CD8-positive, alpha-beta memory T cell (primary cell): ENCODE data around the gene CDYL. TPM values are rescaled to one million over a fixed set of nuclear protein-coding genes. Genes with fewer than 3 reads are reported as not detected.

Experiments used
- CTCF ChIA-PET: fragments of 350-600 bp; sonication (Branson Sonifier 250); formaldehyde crosslinking; loops from one replicate; lab custom pipeline; 2021; ENCODE audit warnings: antibody characterized with exemption; lab: Charles Lee
- POLR2A ChIA-PET: fragments of 350-600 bp; sonication (Branson Sonifier 250); formaldehyde crosslinking; loops from one replicate; lab custom pipeline; 2021; ENCODE audit warnings: antibody characterized with exemption; lab: Charles Lee
- DNase-seq, 5 donors: peaks; one replicate each; pipeline versions ENCODE4 v3.0.0 to v3.0.0-alpha.2; 2020 to 2022; ENCODE audit warnings: mixed read lengths in 1 of 5
- H3K27ac ChIP-seq: one replicate; pipeline ENCODE4 v1.7.0; 2013; ENCODE audit warnings: low read depth, mild to moderate bottlenecking, low read length, moderate library complexity
- H3K27me3 ChIP-seq: 2 replicates; pipeline ENCODE4 v1.7.0; 2013; ENCODE audit warnings: low read length, mild to moderate bottlenecking; ENCODE audit not compliant: insufficient read depth, poor library complexity, severe bottlenecking
- H3K36me3 ChIP-seq: 2 replicates; pipeline ENCODE4 v1.7.0; 2013; ENCODE audit warnings: mild to moderate bottlenecking, low read length, moderate library complexity; ENCODE audit not compliant: insufficient read depth
- H3K4me1 ChIP-seq: 2 replicates; pipeline ENCODE4 v1.7.0; 2013; ENCODE audit warnings: mild to moderate bottlenecking, low read length, moderate library complexity; ENCODE audit not compliant: insufficient read depth
- H3K4me3 ChIP-seq: 2 replicates; pipeline ENCODE4 v1.7.0; 2013; ENCODE audit warnings: mild to moderate bottlenecking, low read length
- H3K9me3 ChIP-seq: 2 replicates; pipeline ENCODE4 v1.7.0; 2013; ENCODE audit warnings: mild to moderate bottlenecking, low read length
- H3K27ac Mint-ChIP-seq, 8 donors: one replicate each; pipeline ENCODE4 v1.8.0; 2020 to 2021; ENCODE audit warnings: mixed read lengths in 8 of 8, mild to moderate bottlenecking in 6 of 8, inconsistent platforms in 3 of 8, moderate library complexity in 3 of 8
- H3K27me3 Mint-ChIP-seq, 2 donors: one replicate each; pipeline ENCODE4 v1.8.0; 2020 to 2021; ENCODE audit warnings: mixed read lengths in 2 of 2, mild to moderate bottlenecking in 1 of 2, moderate library complexity in 1 of 2
- H3K36me3 Mint-ChIP-seq, 3 donors: one replicate each; pipeline ENCODE4 v1.8.0; 2020 to 2021; ENCODE audit warnings: mixed read lengths in 3 of 3, inconsistent platforms in 1 of 3, mild to moderate bottlenecking in 1 of 3
- H3K4me1 Mint-ChIP-seq, 3 donors: one replicate each; pipeline ENCODE4 v1.8.0; 2020 to 2021; ENCODE audit warnings: mixed read lengths in 3 of 3, inconsistent platforms in 1 of 3, mild to moderate bottlenecking in 1 of 3
- H3K4me3 Mint-ChIP-seq, 7 donors: one replicate each; pipeline ENCODE4 v1.8.0; 2020 to 2021; ENCODE audit warnings: mixed read lengths in 7 of 7, mild to moderate bottlenecking in 6 of 7, moderate library complexity in 4 of 7, inconsistent platforms in 2 of 7
- H3K9me3 Mint-ChIP-seq, 5 donors: one replicate each; pipeline ENCODE4 v1.8.0; 2020 to 2022; ENCODE audit warnings: mixed read lengths in 5 of 5, mild to moderate bottlenecking in 3 of 5, moderate library complexity in 2 of 5, inconsistent platforms in 1 of 5
- polyA plus RNA-seq: library from polyadenylated mRNA; unstranded; fragments of 300-500 nt; fragmentation: Illumina TruSeq; gene quantifications from one replicate; pipeline ENCODE4 v1.2.3, GENCODE V29; 2021
- total RNA-seq, 2 experiments: library from RNA; stranded (reverse); gene quantifications; one replicate each; pipeline ENCODE4 v1.2.3, GENCODE V29; 2021

The CDYL gene
- total and polyA plus RNA-seq, 3 experiments from 2014 or later = 7.5 to 32.2 (median 31.7) TPM

GRCh38 chr6:4891141-4891540 is 114.9 kb downstream of the CDYL start:
- Histone ChIP-seq H3K27me3 (no peaks in the 10 kb centered on the region), H3K9me3 (no peaks in the 10 kb centered on the region), H3K4me3 (no peak overlapping the region), H3K27ac (no peak overlapping the region), H3K4me1 (no peaks in the 10 kb centered on the region), H3K36me3 (peaks cover 3% of the 10 kb centered on the region)
- ChIA-PET CTCF (no interaction called here), POLR2A (no interaction called here)
- H3K36me3 Mint-ChIP-seq = peaks cover under 1 to 44% (median 20%) of the 10 kb centered on the region in 3 donors
- H3K9me3 Mint-ChIP-seq = no peaks in the 10 kb centered on the region
- no peaks in the 10 kb centered on the region for H3K27me3 Mint-ChIP-seq
- no peak overlapping the region for H3K4me3 Mint-ChIP-seq
- H3K27ac Mint-ChIP-seq = peak overlapping the region in 1 of 8 donors; percentile 14
- peaks cover 29 to 45% (median 40%) of the 10 kb centered on the region in 3 donors for H3K4me1 Mint-ChIP-seq
- DNase-seq = no peak

- Histone ChIP-seq H3K27me3 (no peaks in the 10 kb centered on the region), H3K4me3 (no peak overlapping the region), H3K27ac (no peak overlapping the region), H3K36me3 (peaks cover 11% of the 10 kb centered on the region), H3K4me1 (no peaks in the 10 kb centered on the region), H3K9me3 (no peaks in the 10 kb centered on the region)
- no peak overlapping the region for H3K4me3 Mint-ChIP-seq
- no peaks in the 10 kb centered on the region for H3K27me3 Mint-ChIP-seq
- H3K4me1 Mint-ChIP-seq = peaks cover 18 to 27% (median 22%) of the 10 kb centered on the region in 3 donors
- peaks cover 10 to 60% (median 24%) of the 10 kb centered on the region in 3 donors for H3K36me3 Mint-ChIP-seq
- ChIA-PET CTCF (interaction anchor here (0.9 kb wide), 1 partner anchor 9 kb away, joined by 3 read pairs; no protein-coding TSS in a partner anchor), POLR2A (no interaction called here)
- no peak for DNase-seq
- peaks cover 0 to 1% (median 0%) of the 10 kb centered on the region in 5 donors for H3K9me3 Mint-ChIP-seq
- peak overlapping the region in 1 of 8 donors; percentile 71 for H3K27ac Mint-ChIP-seq
Observed at GRCh38 chr6:4892785-4893485, 116.7 kb downstream of the CDYL start.

GRCh38 chr6:4894049-4894448 is 117.8 kb downstream of the CDYL start:
- no peaks in the 10 kb centered on the region for H3K27me3 Mint-ChIP-seq
- H3K4me3 Mint-ChIP-seq = peak overlapping the region in 1 of 7 donors; percentile 54
- ChIA-PET CTCF (no interaction called here), POLR2A (no interaction called here)
- H3K4me1 Mint-ChIP-seq = peaks cover 10 to 18% (median 11%) of the 10 kb centered on the region in 3 donors
- H3K36me3 Mint-ChIP-seq = peaks cover 21 to 71% (median 32%) of the 10 kb centered on the region in 3 donors
- no peak overlapping the region for H3K27ac Mint-ChIP-seq
- Histone ChIP-seq H3K4me3 (no peak overlapping the region), H3K9me3 (no peaks in the 10 kb centered on the region), H3K36me3 (peaks cover 11% of the 10 kb centered on the region), H3K27ac (no peak overlapping the region), H3K27me3 (no peaks in the 10 kb centered on the region), H3K4me1 (no peaks in the 10 kb centered on the region)
- peaks cover 0 to 4% (median 2%) of the 10 kb centered on the region in 5 donors for H3K9me3 Mint-ChIP-seq
- DNase-seq = no peak

GRCh38 chr6:4895971-4896370 is 119.8 kb downstream of the CDYL start:
- Mint-ChIP-seq H3K4me1 (peaks cover 0 to 2% (median 0%) of the 10 kb centered on the region in 3 donors), H3K27ac (peak overlapping the region in 1 of 8 donors; percentile 52), H3K4me3 (no peak overlapping the region), H3K36me3 (peaks cover 31 to 82% (median 42%) of the 10 kb centered on the region in 3 donors), H3K27me3 (no peaks in the 10 kb centered on the region), H3K9me3 (peaks cover 0 to 9% (median 3%) of the 10 kb centered on the region in 5 donors)
- Histone ChIP-seq H3K4me1 (no peaks in the 10 kb centered on the region), H3K27ac (no peak overlapping the region), H3K9me3 (no peaks in the 10 kb centered on the region), H3K36me3 (peaks cover 11% of the 10 kb centered on the region), H3K27me3 (no peaks in the 10 kb centered on the region), H3K4me3 (no peak overlapping the region)
- no peak for DNase-seq
- ChIA-PET CTCF (interaction anchor here (1.1 kb wide), 1 partner anchor 9 kb away, joined by 4 read pairs; no protein-coding TSS in a partner anchor), POLR2A (no interaction called here)

- no peak for DNase-seq
- Histone ChIP-seq H3K27ac (no peak overlapping the region), H3K4me3 (no peak overlapping the region), H3K27me3 (no peaks in the 10 kb centered on the region), H3K9me3 (no peaks in the 10 kb centered on the region), H3K4me1 (no peaks in the 10 kb centered on the region), H3K36me3 (peaks cover 11% of the 10 kb centered on the region)
- ChIA-PET CTCF (interaction anchor here (1.1 kb wide), 1 partner anchor 8 kb away, joined by 4 read pairs; no protein-coding TSS in a partner anchor), POLR2A (no interaction called here)
- no peak overlapping the region for H3K4me3 Mint-ChIP-seq
- H3K4me1 Mint-ChIP-seq = peaks cover 0 to 3% (median 0%) of the 10 kb centered on the region in 3 donors
- H3K9me3 Mint-ChIP-seq = peaks cover 0 to 9% (median 3%) of the 10 kb centered on the region in 5 donors
- H3K36me3 Mint-ChIP-seq = peaks cover 31 to 81% (median 41%) of the 10 kb centered on the region in 3 donors
- no peaks in the 10 kb centered on the region for H3K27me3 Mint-ChIP-seq
- peak overlapping the region in 2 of 8 donors; percentile 33 to 52 for H3K27ac Mint-ChIP-seq
Observed at GRCh38 chr6:4896401-4896800, 120.2 kb downstream of the CDYL start.

- H3K4me3 Mint-ChIP-seq = no peak overlapping the region
- H3K9me3 Mint-ChIP-seq = peaks cover 0 to 9% (median 3%) of the 10 kb centered on the region in 5 donors
- Histone ChIP-seq H3K27me3 (no peaks in the 10 kb centered on the region), H3K27ac (no peak overlapping the region), H3K36me3 (peaks cover 14% of the 10 kb centered on the region), H3K4me1 (no peaks in the 10 kb centered on the region), H3K9me3 (no peaks in the 10 kb centered on the region), H3K4me3 (no peak overlapping the region)
- peak overlapping the region in 1 of 8 donors; percentile 65 for H3K27ac Mint-ChIP-seq
- POLR2A ChIA-PET = no interaction called here
- CTCF ChIA-PET = no interaction called here
- H3K4me1 Mint-ChIP-seq = peaks cover 5 to 11% (median 9%) of the 10 kb centered on the region in 3 donors
- peaks cover 28 to 70% (median 31%) of the 10 kb centered on the region in 3 donors for H3K36me3 Mint-ChIP-seq
- no peaks in the 10 kb centered on the region for H3K27me3 Mint-ChIP-seq
- no peak for DNase-seq
Observed at GRCh38 chr6:4899249-4900034, 123.2 kb downstream of the CDYL start.

- no peak for DNase-seq
- Mint-ChIP-seq H3K4me1 (peaks cover 22 to 29% (median 28%) of the 10 kb centered on the region in 3 donors), H3K27ac (peak overlapping the region in 1 of 8 donors; percentile 77), H3K36me3 (peaks cover 25 to 59% (median 26%) of the 10 kb centered on the region in 3 donors), H3K27me3 (no peaks in the 10 kb centered on the region), H3K4me3 (no peak overlapping the region), H3K9me3 (peaks cover 0 to 9% (median 3%) of the 10 kb centered on the region in 5 donors)
- POLR2A ChIA-PET = no interaction called here
- no peaks in the 10 kb centered on the region for H3K27me3 ChIP-seq
- H3K27ac ChIP-seq = no peak overlapping the region
- H3K4me1 ChIP-seq = peaks cover 7% of the 10 kb centered on the region
- no peak overlapping the region for H3K4me3 ChIP-seq
- H3K9me3 ChIP-seq = no peaks in the 10 kb centered on the region
- CTCF ChIA-PET = interaction anchor here (0.9 kb wide), 1 partner anchor 8 kb away, joined by 3 read pairs; no protein-coding TSS in a partner anchor
- H3K36me3 ChIP-seq = peaks cover 8% of the 10 kb centered on the region
Observed at GRCh38 chr6:4901386-4902061, 125.3 kb downstream of the CDYL start.
